SH-SY5Y (cell line): Measurements from ENCODE around the gene SETBP1.

ENCODE experiments used
- GATA2 ChIP-seq: IDR thresholded peaks from 2 replicates; pipeline ENCODE4 v1.6.1; 2011; ENCODE audit warnings: mild to moderate bottlenecking, low read depth, low read length
- GATA3 ChIP-seq: IDR thresholded peaks from 2 replicates; pipeline ENCODE4 v1.6.1; 2011; ENCODE audit warnings: low read depth, mild to moderate bottlenecking, low read length, moderate library complexity

GRCh38 chr18:44740000-44740399 lies 59.3 kb downstream of the SETBP1 start:
- no peak for TF ChIP-seq GATA2
- no peak for TF ChIP-seq GATA3
